ENCODE results near the gene TMC2.

DNA sequence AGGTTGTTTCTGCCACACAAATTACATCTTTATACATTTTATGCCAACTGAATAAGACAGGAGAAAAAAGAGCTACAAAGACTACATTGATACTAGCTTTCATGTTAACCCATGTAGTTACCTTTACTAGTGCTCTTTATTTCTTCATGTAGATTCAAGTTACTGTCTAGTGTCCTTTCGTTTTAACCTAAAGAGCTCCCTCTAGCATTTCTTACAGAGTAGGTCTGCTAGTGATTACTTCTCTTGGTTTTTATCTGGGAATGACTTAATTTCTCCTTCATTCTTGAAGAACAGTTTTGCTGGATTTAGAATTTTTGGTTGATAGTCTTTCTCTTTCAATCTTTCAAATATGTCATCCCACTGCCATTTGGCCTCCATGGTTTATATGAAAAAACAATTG, 94.9 kb downstream of the TMC2 start:
- TF ChIP-seq, protein P1, sequence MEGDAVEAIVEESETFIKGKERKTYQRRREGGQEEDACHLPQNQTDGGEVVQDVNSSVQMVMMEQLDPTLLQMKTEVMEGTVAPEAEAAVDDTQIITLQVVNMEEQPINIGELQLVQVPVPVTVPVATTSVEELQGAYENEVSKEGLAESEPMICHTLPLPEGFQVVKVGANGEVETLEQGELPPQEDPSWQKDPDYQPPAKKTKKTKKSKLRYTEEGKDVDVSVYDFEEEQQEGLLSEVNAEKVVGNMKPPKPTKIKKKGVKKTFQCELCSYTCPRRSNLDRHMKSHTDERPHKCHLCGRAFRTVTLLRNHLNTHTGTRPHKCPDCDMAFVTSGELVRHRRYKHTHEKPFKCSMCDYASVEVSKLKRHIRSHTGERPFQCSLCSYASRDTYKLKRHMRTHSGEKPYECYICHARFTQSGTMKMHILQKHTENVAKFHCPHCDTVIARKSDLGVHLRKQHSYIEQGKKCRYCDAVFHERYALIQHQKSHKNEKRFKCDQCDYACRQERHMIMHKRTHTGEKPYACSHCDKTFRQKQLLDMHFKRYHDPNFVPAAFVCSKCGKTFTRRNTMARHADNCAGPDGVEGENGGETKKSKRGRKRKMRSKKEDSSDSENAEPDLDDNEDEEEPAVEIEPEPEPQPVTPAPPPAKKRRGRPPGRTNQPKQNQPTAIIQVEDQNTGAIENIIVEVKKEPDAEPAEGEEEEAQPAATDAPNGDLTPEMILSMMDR (IDR thresholded peaks at IDR 0.05): no peak; the same call in 1 of the 2 replicates
- no peak for TF ChIP-seq POLR2AphosphoS5 (IDR thresholded peaks at IDR 0.05; ENCODE audit: low read depth, low read length)
- no peak for TF ChIP-seq TCF7L2 (IDR thresholded peaks at IDR 0.05; ENCODE audit: low read depth, low read length)
